NB4 (cell line): ENCODE measurements around the gene NLRP3.
"Not testable (repeated sequence)": the region's sequence is repeated elsewhere in the genome, so short reads cannot be mapped to it uniquely, and the experiment has no call there.

Experiments used
- DNase-seq: peaks from one replicate; pipeline ENCODE4 v3.0.0; 2010; ENCODE audit warnings: low read depth
- H3K4me3 ChIP-seq: one replicate; pipeline ENCODE4 v1.5.1; 2011; ENCODE audit warnings: mild to moderate bottlenecking, low read depth, low read length, moderate library complexity
- MYC ChIP-seq: IDR thresholded peaks from 2 replicates; pipeline ENCODE4 v1.6.1; 2011; ENCODE audit warnings: low read depth, low read length
- POLR2A ChIP-seq: IDR thresholded peaks from 2 replicates; pipeline ENCODE4 v1.6.1; 2011; ENCODE audit warnings: mild to moderate bottlenecking; ENCODE audit not compliant: insufficient read length; ENCODE audit errors: extremely low read depth
- TF ChIP-seq, protein P1 (sequence below): IDR thresholded peaks from one replicate; pipeline ENCODE4 v1.5.1; 2012; ENCODE audit warnings: low read depth, low read length
- TF ChIP-seq, protein P2 (sequence below): IDR thresholded peaks from 2 replicates; pipeline ENCODE4 v1.6.1; 2011; ENCODE audit warnings: low read depth, low read length

Gene NLRP3

DNA sequence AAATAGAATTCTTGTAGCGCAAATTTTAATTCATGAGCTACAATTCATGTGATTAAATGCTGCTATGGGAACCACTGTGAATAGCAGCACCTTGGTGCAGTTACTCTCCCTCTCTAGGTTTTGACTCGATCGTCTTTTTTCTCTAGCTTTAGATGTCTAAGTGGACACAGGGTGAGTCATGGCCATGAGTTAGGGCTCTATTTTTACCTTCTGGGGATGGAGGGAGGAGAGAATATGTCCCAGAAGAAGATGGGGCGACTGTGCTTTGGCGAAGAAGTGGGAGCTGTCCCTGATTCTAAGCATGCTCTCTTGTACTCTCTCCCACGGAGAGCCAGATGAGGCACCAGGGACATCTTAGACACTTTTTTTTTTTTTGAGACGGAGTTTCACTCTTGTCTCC, 43.5 kb downstream of the NLRP3 start:
- no peak for DNase-seq
- TF ChIP-seq MYC (no peak), POLR2A (no peak)
- TF ChIP-seq, protein P1, sequence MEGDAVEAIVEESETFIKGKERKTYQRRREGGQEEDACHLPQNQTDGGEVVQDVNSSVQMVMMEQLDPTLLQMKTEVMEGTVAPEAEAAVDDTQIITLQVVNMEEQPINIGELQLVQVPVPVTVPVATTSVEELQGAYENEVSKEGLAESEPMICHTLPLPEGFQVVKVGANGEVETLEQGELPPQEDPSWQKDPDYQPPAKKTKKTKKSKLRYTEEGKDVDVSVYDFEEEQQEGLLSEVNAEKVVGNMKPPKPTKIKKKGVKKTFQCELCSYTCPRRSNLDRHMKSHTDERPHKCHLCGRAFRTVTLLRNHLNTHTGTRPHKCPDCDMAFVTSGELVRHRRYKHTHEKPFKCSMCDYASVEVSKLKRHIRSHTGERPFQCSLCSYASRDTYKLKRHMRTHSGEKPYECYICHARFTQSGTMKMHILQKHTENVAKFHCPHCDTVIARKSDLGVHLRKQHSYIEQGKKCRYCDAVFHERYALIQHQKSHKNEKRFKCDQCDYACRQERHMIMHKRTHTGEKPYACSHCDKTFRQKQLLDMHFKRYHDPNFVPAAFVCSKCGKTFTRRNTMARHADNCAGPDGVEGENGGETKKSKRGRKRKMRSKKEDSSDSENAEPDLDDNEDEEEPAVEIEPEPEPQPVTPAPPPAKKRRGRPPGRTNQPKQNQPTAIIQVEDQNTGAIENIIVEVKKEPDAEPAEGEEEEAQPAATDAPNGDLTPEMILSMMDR, result no peak
- TF ChIP-seq, protein P2, sequence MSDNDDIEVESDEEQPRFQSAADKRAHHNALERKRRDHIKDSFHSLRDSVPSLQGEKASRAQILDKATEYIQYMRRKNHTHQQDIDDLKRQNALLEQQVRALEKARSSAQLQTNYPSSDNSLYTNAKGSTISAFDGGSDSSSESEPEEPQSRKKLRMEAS, result no peak
- H3K4me3 ChIP-seq, result no peak overlapping the region

DNA sequence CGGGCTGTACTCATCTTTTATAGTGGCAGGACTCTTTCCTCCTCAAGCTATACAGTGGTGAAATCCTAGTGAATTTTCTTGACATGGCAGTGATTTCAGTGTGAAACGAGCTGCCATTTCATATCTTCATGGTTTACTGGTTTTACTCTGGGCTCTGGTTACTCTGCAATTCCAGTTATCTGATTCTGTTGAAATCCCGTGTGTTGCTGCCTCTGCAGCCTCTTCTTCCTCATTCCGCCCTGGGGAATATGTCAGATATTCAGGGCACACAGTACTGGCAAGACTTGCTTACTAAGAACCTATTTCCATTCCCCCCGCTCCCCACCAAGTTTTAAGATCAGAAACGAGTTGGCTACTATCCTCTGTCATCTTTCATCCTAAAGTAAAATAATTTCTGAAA, 49.8 kb downstream of the NLRP3 start:
- no peak for DNase-seq
- TF ChIP-seq MYC (no peak), POLR2A (no peak)
- TF ChIP-seq, protein P1, result no peak
- TF ChIP-seq, protein P2, result no peak
- H3K4me3 ChIP-seq, result no peak overlapping the region

DNA sequence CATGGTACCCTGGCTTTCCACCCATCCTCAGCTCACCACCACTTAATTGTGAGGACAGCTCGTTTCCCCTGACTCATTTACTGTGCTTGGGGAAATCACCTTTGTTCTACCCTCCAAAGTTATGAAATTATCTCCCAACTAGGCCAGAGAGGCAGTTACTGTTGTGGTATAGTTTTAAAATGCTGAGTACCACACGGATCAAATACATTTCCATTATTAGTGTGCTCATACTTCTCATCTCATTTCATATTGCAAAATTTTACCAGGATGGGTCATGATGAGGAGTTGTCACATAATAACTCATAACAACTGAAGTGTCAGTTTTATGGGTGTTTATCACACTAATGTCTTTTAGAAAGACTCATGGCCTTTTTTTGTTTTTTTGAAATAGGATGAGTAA, 51.2 kb downstream of the NLRP3 start:
- TF ChIP-seq POLR2A (no peak), MYC (no peak)
- TF ChIP-seq, protein P1, result no peak
- TF ChIP-seq, protein P2, result no peak

DNA sequence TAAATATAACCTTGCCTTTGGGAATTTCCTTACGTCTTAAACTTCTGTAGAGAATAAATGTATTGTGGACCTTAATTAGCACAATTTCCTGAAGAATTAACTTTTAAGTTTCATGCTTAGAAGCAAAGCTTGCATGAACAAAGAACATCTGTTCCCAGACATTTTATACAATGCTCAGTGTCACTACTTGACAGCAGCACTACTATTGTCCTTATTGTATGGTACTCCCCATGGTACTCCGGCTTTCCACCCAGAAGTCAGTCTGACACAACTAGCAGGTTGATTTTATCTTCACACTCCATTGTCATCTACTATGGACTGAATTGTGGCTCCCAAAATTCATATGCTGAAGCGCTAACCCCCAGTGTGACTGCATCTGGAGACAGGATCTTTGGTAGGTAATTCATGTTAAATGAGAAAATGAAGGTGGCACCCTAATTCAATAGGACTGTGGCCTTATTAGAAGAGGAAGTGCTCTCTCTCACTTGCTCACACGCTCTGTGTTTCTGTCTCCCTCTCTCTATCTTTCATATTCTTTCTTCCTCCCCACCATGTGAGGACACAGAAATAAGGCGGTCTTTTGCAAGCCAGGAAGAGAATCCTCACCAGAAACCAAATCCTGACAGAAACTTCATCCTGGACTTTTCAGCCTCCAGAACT, 52.6 kb downstream of the NLRP3 start:
- no peak overlapping the region for H3K4me3 ChIP-seq
- DNase-seq, result no peak
- TF ChIP-seq POLR2A (no peak), MYC (no peak)
- TF ChIP-seq, protein P1, result no peak
- TF ChIP-seq, protein P2, result no peak

More for the DNA sequence above, 51.2 kb downstream of the NLRP3 start:
- no peak overlapping the region for H3K4me3 ChIP-seq
- no peak for DNase-seq

DNA sequence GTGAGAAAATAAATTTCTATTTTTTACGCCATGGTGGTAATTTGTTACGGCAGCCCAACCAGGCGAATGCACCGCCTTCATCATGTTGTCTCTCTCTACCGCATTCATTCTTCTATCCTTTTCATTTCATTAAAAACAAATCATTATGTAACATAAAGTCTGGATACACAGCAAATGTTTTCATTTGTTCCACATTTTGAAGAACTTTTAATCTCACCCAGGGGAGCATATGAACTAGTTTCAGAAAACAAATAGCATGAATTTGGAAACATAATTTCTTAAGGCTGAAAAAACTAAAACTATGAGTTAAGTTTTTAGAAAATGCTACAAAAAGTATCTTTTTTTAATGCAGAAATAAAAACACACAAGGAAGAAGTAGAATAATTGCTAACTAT, 53.2 kb downstream of the NLRP3 start:
- no peak for TF ChIP-seq POLR2A
- TF ChIP-seq MYC, result no peak
- TF ChIP-seq, protein P1, result no peak
- TF ChIP-seq, protein P2, result no peak
- no peak for DNase-seq
- H3K4me3 ChIP-seq, result no peak overlapping the region

DNA sequence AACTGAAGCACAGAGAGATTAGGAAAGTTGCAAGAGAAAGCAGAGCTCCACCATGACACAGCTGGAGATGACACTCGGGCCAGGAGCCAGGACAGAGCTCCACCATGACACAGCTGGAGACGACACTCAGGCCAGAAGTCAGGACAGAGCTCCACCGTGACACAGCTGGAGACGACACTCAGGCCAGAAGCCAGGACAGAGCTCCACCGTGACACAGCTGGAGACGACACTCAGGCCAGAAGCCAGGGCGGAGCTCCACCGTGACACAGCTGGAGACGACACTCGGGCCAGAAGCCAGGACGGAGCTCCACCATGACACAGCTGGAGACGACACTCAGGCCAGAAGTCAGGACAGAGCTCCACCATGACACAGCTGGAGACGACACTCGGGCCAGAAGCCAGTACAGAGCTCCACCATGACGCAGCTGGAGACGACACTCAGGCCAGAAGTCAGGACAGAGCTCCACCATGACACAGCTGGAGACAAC, 55.0 kb downstream of the NLRP3 start:
- not testable (repeated sequence) for DNase-seq, H3K4me3 ChIP-seq
